GM13976 (cell line): ENCODE results near the gene HOOK2.
A peak's percentile ranks its signal among the peaks of the same experiment; 100 is the strongest.

Source experiments
- DNase-seq: peaks from one replicate; pipeline ENCODE4 v3.0.0; 2012; ENCODE audit warnings: low spot score
- in situ Hi-C: fragments of 300-500 bp; cut with MboI; formaldehyde crosslinking; loops from one replicate; pipeline ENCODE4 v1.12.0; 2022; ENCODE audit warnings: low sequenced_read_pairs, mixed read lengths, inconsistent platforms; ENCODE audit not compliant: unreplicated experiment
- TF ChIP-seq, protein P1 (sequence below): IDR thresholded peaks from 2 replicates; pipeline ENCODE4 v1.5.1; 2012; ENCODE audit warnings: borderline replicate concordance, mild to moderate bottlenecking; ENCODE audit not compliant: insufficient read depth; ENCODE audit errors: extremely low read depth, missing control alignments, control extremely low read depth

Gene HOOK2

DNA sequence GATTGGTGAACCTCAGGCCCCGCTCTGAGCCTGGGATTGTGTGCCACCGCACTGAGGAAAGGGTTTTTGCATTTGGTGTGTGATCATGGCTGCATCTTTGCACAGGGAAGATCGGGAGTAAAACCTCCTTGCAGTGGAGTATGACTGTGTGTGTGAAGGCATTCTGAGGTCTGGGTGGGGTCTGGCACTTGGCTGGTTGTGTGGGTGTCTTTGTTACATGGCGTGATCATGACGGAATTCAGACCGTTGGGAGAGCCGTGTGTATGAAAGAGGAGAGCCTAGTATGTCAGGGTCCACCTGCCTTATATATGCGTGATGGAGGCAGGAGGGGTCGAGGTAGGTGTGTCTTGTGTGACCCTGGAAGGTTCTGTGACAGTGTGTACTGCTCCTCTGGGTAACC lies 24.5 kb downstream of the HOOK2 start:
- in situ Hi-C loops = no loop called here
- TF ChIP-seq, protein P1, sequence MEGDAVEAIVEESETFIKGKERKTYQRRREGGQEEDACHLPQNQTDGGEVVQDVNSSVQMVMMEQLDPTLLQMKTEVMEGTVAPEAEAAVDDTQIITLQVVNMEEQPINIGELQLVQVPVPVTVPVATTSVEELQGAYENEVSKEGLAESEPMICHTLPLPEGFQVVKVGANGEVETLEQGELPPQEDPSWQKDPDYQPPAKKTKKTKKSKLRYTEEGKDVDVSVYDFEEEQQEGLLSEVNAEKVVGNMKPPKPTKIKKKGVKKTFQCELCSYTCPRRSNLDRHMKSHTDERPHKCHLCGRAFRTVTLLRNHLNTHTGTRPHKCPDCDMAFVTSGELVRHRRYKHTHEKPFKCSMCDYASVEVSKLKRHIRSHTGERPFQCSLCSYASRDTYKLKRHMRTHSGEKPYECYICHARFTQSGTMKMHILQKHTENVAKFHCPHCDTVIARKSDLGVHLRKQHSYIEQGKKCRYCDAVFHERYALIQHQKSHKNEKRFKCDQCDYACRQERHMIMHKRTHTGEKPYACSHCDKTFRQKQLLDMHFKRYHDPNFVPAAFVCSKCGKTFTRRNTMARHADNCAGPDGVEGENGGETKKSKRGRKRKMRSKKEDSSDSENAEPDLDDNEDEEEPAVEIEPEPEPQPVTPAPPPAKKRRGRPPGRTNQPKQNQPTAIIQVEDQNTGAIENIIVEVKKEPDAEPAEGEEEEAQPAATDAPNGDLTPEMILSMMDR = no peak
- no peak for DNase-seq

DNA sequence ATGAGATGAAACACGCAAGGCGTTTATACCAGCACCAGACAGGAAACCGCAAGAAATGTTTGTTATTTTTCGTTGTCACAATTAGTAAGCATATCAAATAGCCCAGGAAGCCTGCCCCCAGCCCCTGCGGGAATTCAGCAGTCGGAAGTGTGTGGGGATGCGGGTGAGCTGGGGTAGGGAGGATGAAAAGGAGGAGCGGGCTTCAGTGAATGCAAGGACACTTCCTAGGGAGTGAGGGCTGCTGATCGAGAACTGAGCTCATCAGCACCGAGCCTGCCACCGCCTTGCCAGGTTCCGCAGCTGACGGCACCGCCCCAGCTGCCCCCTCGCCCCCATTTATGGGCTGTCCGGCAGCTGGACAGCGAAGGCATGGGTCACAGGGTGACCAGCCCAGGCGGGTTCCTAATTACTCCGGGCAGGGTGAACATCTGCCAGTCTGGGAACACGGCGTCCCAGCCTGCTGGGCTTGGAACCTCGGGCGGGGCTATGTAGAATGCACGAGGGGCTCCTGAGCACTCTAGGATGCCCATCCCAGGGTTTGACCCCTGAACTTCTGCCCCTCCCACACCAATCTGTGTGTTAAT lies 25.3 kb downstream of the HOOK2 start:
- TF ChIP-seq, protein P1 = no peak
- DNase-seq = no peak
- in situ Hi-C loops = no loop called here

DNA sequence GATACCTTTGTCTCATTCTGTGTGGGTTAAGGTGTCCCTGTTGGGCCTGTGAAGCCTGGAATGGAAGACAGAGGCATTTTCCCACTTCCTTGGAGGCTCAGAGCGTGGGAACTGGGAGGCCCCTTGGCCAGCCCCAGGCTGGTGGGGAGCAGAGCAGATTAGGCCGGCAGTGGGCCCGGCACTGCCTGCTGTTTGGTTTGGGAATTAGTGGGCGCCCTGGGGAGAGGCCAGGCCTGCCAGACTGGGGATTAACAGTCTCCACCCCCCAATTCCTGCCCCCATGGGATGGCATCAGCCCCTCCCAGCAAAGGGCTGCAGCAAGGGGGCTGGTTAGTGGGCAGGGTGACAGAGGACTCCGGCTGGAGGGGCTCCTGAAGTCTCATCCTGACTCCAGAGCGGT lies 26.9 kb downstream of the HOOK2 start:
- TF ChIP-seq, protein P1 = no peak
- in situ Hi-C loops = no loop called here

DNA sequence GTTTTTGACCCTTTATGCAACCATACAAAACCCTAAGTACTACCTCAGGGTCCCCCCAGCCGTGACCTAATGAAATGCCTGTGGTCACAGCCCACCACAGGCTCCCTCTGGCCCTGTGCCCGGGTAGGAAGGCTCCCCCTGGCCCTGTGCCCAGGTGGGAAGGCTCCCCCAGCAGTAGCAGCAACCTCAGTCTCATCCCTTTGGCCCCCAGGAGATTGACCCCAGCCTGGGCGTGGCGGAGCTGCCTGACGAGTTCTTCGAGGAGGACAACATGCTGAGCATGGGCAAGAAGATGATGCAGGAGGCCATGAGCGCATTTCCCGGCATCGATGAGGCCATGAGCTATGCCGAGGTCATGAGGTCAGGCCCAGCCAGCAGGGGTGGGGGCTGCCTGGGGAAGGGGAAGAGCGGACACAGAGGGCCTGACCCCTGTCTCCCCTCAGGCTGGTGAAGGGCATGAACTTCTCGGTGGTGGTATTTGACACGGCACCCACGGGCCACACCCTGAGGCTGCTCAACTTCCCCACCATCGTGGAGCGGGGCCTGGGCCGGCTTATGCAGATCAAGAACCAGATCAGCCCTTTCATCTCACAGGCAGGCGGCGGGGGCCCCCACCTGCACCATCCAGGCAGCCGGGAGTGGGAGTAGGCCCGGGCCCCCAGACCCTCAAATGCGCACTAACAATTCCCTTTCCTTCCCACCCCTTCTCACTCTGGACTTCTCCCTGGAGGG lies 30.0 kb downstream of the HOOK2 start:
- in situ Hi-C loops = no loop called here
- no peak for DNase-seq
- TF ChIP-seq, protein P1 = no peak

More for the DNA sequence above, 26.9 kb downstream of the HOOK2 start:
- no peak for DNase-seq

DNA sequence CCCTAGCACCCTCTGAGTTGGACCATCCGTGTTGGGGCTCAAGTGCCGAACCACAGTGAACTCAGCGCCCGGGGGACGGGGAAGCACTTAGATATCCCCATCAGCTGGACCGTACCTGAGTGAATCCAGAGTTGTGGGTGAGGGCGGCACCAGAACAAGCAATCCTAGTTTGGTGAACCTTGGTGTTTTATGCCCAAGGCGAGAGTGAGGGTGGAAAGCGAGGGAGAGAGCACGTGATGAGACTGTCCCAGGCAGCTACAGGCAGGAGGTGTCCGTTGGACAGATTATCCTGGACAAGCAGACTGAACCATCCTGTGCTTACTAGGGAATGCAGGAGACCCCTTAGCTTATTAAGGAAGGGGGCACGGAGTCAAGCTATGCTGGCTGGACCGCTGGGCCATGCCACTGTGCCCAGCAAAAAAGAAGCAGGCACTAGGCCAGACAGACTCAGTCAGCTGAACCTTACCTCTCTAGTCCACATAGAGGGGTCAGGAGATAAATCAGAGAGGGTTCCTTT lies 37.5 kb downstream of the HOOK2 start:
- TF ChIP-seq, protein P1 = no peak
- in situ Hi-C loops = no loop called here
- no peak for DNase-seq

DNA sequence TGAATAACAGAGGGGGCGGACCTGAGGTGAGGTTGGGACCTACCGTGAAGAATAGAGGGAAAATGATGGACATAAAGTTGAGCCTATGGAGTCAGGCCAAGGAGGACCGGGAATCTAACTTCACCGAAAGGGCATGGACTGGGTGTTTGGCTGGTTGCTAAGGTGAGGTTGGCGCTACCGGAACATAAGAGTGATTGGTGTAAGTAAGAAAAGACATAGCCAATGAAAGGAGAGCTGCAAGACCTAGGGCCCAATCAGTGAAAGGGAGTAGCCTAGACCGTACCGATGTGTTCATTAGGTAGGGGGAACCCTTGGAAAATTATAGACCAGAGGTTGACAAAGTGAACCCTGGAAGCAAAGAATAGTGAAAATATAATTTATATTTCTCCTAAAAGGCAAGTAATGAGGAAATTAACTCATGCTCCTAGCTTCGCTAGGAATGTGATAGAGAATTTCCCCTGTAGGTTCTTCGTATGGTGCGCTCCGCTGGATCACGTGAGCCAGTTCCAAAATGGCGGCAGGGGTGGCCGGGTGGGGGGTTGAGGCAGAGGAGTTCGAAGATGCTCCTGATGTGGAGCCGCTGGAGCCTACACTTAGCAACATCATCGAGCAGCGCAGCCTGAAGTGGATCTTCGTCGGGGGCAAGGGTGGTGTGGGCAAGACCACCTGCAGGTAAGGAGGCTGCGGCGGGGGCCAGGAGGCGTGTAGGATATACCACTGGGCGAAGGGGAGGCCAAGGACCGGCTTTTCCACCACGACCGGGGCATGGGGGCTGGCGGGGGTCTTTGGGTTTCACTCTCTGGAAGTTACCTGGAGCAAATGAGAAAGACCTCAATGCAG lies 38.1 kb downstream of the HOOK2 start, which contains the start of gene GET3:
GET3 (plus strand) TSS at position 503 of the 840 bp plus-strand sequence; CDS start at position 512, 9 bp downstream.
- DNase-seq = peak; percentile 92
- in situ Hi-C loops = no loop called here
- TF ChIP-seq, protein P1 = no peak
